Muscle of leg (tissue), 11 donors: ENCODE data around the gene TMED10. TPM values are rescaled to one million over a fixed set of nuclear protein-coding genes. Genes with fewer than 3 reads are reported as not detected.

ENCODE experiments used
- DNase-seq: peaks from one replicate; pipeline ENCODE4 v3.0.0; 2013
- H3K27ac ChIP-seq: one replicate; pipeline ENCODE4 v1.5.1; 2013; ENCODE audit warnings: mild to moderate bottlenecking, low read length, control low read depth
- H3K27me3 ChIP-seq: one replicate; pipeline ENCODE4 v1.6.1; 2013; ENCODE audit warnings: low read length; ENCODE audit not compliant: control insufficient read depth, insufficient read depth
- H3K36me3 ChIP-seq: one replicate; pipeline ENCODE4 v1.6.1; 2013; ENCODE audit warnings: low read length; ENCODE audit not compliant: control insufficient read depth, insufficient read depth
- H3K4me1 ChIP-seq: one replicate; pipeline ENCODE4 v1.6.1; 2013; ENCODE audit warnings: low read length; ENCODE audit not compliant: control insufficient read depth, insufficient read depth
- H3K4me3 ChIP-seq: one replicate; pipeline ENCODE4 v1.5.1; 2013; ENCODE audit warnings: low read length, control low read depth
- H3K9me3 ChIP-seq: replicated peaks from 2 replicates; pipeline ENCODE4 v1.6.1; 2013; ENCODE audit warnings: low read depth, low read length; ENCODE audit not compliant: control insufficient read depth
- WGBS: methylation state at CpG from one replicate; pipeline ENCODE4 v1.1.5; 2013; ENCODE audit warnings: missing lambda C conversion rate; ENCODE audit not compliant: insufficient coverage; 5-methylcytosine and 5-hydroxymethylcytosine counted together
- polyA plus RNA-seq, 8 donors: library from polyadenylated mRNA; unstranded; fragments of 120-200 nt; gene quantifications; one replicate each; pipeline versions ENCODE4 v1.2.1 to v1.2.3, GENCODE V29; 2013; ENCODE audit warnings: inconsistent platforms in 1 of 8, low replicate concordance in 1 of 8; ENCODE audit not compliant: insufficient read length in 8 of 8, insufficient read depth in 1 of 8
- total RNA-seq: library from RNA; stranded (reverse); fragments of 120-200 nt; gene quantifications from one replicate; pipeline ENCODE4 v1.2.4, GENCODE V29; 2013

The TMED10 gene
- total and polyA plus RNA-seq, 9 donors = 100 to 180 (median 123) TPM

DNA sequence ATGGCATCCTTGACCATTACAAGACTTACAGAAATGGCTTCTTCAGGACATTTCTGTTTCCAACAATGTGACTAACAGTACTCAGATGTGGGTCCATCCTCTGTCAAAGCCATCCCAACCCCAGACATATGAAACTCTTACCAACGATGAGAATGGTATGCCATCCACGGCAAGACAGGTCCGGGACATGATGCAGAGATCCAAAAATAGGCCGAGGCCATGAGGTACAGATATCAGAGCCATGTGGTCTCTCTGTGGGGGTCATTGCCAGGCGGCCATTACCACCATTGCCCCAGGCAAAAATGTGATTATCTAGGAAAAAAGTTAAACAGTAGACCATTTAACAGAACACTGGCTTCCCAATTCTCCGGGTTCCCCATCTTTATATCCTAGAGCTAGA lies 79.5 kb downstream of the TMED10 start:
- Histone ChIP-seq H3K27me3 (no peaks in the 10 kb centered on the region), H3K36me3 (peaks cover 60% of the 10 kb centered on the region), H3K4me3 (no peak overlapping the region), H3K27ac (peak overlapping the region; percentile 60), H3K4me1 (peaks cover 8% of the 10 kb centered on the region), H3K9me3 (no peaks in the 10 kb centered on the region)
- WGBS = 94% methylated on average over 5 of the region's 6 CpGs
- no peak for DNase-seq

DNA sequence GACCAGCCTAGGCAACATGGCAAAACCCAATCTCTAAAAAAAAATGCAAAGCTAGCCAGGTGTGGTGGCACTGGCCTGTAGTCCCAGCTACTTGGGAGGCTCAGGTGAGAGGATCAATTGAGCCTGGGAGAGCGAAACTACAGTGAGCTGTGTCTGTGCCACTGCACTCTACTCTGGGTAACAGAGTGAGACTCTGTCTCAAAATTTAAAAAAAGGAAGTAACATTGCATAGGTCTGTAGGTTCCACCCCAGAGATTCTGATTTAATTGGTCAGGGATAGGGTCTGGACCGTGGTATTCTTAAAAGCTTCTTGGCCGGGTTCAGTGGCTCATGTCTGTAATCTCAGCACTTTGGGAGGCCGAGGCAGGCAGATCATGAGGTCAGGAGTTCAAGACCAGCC lies 80.7 kb downstream of the TMED10 start:
- 97% methylated on average over 3 of the region's 4 CpGs for WGBS
- Histone ChIP-seq H3K9me3 (no peaks in the 10 kb centered on the region), H3K27me3 (no peaks in the 10 kb centered on the region), H3K4me1 (peaks cover 8% of the 10 kb centered on the region), H3K4me3 (no peak overlapping the region), H3K36me3 (peaks cover 58% of the 10 kb centered on the region), H3K27ac (no peak overlapping the region)
- no peak for DNase-seq

DNA sequence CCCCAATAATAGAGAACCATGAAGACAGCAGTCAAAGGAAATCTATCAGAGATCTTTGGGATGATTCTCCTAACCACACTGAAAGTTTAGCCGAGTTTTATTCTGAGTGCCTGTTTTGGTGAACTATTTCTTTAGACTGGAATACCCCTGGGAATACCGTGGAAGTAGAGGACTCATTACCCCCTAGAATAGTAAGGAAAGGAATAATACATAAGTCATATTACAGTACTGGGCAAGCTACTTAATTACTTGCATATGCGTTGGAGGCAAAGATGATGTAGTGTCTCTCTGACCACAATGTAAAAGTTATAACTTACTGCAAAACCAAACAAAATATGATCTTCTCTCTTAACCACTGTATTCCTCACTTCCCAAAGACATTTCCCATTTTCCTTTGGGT lies 81.5 kb downstream of the TMED10 start:
- H3K4me3 ChIP-seq = no peak overlapping the region
- WGBS = no CpG with 5 or more reads among the region's 3 CpGs
- H3K4me1 ChIP-seq = peaks cover 8% of the 10 kb centered on the region
- no peaks in the 10 kb centered on the region for H3K27me3 ChIP-seq
- no peak overlapping the region for H3K27ac ChIP-seq
- no peaks in the 10 kb centered on the region for H3K9me3 ChIP-seq
- H3K36me3 ChIP-seq = peaks cover 59% of the 10 kb centered on the region
- no peak for DNase-seq

GRCh38 chr14:75092698-75093097 lies 83.7 kb downstream of the TMED10 start:
- H3K9me3 ChIP-seq = no peaks in the 10 kb centered on the region
- H3K4me3 ChIP-seq = no peak overlapping the region
- no peaks in the 10 kb centered on the region for H3K27me3 ChIP-seq
- peaks cover 2% of the 10 kb centered on the region for H3K4me1 ChIP-seq
- WGBS = 86% methylated on average over 1 of the region's 2 CpGs
- H3K36me3 ChIP-seq = peaks cover 54% of the 10 kb centered on the region
- H3K27ac ChIP-seq = no peak overlapping the region
- DNase-seq = no peak

DNA sequence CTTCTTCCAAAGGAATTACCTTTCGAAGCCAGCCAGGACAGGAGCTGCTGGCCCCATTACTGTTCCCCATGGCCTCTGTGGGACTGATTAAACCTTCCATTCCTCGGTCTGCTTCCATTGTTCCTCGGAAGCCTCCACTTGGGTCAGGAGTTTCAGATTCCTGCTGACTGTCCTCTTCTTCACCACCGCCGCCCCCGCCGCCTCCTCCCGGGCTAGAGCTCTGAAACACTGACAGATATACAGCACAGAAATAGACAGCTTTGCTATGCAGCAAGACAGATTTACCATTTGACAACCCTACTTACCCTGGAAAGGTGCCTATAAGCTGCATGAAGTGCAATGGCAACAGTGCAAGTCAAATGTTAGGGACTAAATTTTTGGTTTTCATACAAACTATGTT lies 85.2 kb downstream of the TMED10 start:
- 55% methylated on average over 2 of the region's 8 CpGs for WGBS
- Histone ChIP-seq H3K4me1 (no peaks in the 10 kb centered on the region), H3K27me3 (no peaks in the 10 kb centered on the region), H3K27ac (no peak overlapping the region), H3K4me3 (no peak overlapping the region), H3K9me3 (no peaks in the 10 kb centered on the region), H3K36me3 (peaks cover 52% of the 10 kb centered on the region)
- DNase-seq = no peak

DNA sequence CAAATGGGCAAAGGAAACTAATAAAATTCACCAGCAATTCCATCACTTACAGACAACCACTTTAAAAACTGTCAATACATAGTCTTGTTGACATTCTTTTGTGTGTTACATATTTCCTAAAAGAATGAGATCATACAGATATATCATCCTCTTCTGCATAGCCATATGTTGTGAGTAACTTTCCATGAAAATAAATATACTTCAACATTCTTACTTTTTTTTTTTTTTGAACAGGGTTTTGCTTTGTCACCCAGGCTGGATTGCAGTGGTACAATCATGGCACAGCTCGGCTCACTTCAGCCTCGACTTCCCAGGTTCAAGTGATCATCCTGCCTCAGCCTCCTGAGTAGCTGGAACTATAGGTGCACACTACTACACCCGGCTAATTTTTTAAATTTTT lies 86.1 kb downstream of the TMED10 start:
- Histone ChIP-seq H3K9me3 (no peaks in the 10 kb centered on the region), H3K4me1 (no peaks in the 10 kb centered on the region), H3K36me3 (peaks cover 48% of the 10 kb centered on the region), H3K4me3 (no peak overlapping the region), H3K27me3 (no peaks in the 10 kb centered on the region), H3K27ac (no peak overlapping the region)
- DNase-seq = no peak
- 81% methylated on average over 3 of the region's 3 CpGs for WGBS

DNA sequence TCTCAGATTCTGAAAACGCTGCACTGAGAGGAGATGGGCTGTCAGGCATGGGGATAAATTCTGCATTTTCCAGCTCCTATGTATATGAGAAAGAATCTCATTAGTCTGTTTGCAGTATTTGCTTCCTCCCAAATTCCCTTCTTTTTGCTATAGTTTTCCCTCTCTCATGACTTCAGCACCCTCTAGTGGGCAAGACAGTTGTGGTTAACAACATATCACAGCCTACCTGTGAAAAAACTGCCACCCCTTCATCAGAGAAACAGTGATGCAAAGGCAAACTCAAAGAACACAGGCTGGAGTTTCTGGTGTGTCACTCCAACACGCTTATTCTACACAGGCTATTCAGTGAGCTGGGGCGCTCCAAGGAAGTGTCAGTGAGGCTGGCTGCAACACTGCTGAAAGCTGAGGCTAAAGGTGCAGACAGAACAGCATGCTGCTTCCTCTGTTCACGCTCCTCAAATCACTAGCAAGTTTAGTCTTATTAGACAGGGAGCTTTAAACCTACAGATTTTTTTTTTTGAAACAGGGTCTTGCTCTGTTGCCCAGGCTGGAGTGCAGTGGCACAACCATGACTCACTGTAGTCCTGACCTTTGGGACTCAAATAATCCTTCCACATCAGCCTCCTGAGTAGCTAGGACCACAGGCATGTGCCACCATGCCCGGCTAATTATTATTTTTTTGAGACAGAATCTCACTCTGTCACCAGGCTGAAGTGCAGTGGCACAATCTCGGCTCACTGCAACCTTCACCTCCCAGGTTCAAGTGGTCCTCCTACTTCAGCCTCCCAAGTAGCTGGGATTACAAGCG lies 87.6 kb downstream of the TMED10 start:
- no peak overlapping the region for H3K4me3 ChIP-seq
- DNase-seq = peak; percentile 82
- whole genome bisulfite sequencing = 69% methylated on average over 3 of the region's 7 CpGs

DNA sequence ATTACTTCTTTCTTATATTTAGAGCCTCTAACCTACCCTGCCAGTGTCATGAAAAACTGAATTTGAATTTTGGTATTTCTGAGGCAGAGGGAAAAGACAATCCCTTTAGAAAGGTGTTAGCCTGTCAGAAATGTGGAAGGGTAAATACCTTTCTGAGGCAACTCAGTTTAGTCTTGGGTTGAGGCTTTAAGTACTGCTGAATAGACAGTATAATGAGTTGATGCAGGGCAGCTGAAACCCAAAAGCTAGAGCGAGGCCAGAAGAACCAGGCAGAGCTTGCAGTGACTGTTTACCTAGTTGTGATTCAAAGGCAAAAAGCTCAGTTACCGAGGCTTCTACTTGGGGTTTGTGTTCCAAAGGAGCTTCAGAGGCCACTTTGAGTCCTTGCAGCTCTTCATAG lies 88.3 kb downstream of the TMED10 start:
- 85% methylated on average over 2 of the region's 2 CpGs for WGBS
- Histone ChIP-seq H3K9me3 (no peaks in the 10 kb centered on the region), H3K36me3 (peaks cover 59% of the 10 kb centered on the region), H3K27me3 (no peaks in the 10 kb centered on the region), H3K4me1 (no peaks in the 10 kb centered on the region), H3K27ac (no peak overlapping the region), H3K4me3 (no peak overlapping the region)
- DNase-seq = no peak

More for the DNA sequence above, 87.6 kb downstream of the TMED10 start:
- no peaks in the 10 kb centered on the region for H3K4me1 ChIP-seq
- peaks cover 56% of the 10 kb centered on the region for H3K36me3 ChIP-seq
- no peak overlapping the region for H3K27ac ChIP-seq
- H3K27me3 ChIP-seq = no peaks in the 10 kb centered on the region
- no peaks in the 10 kb centered on the region for H3K9me3 ChIP-seq

DNA sequence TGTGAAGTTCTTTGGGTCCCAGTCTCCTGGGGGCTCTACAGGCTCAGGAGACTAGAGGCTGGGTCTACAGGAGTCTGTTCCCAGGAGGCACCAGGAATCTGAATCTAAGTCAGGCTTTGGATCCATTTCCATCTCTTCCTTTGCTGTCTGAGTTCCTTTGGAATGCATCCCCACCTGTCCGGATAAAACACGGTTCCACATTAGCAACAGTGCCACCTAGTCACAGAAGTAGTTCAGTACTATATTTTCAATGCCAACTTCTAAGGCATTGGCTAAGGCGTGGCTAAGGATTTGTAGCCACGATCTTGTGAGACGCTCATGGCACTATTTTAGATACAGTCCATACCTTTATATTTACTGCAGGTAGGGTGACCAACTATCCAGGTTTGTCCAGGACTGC lies 91.9 kb downstream of the TMED10 start:
- 67% methylated on average over 3 of the region's 5 CpGs for WGBS
- H3K4me3 ChIP-seq = no peak overlapping the region
- H3K9me3 ChIP-seq = no peaks in the 10 kb centered on the region
- H3K4me1 ChIP-seq = peaks cover 4% of the 10 kb centered on the region
- H3K27ac ChIP-seq = no peak overlapping the region
- peaks cover 43% of the 10 kb centered on the region for H3K36me3 ChIP-seq
- DNase-seq = no peak
- no peaks in the 10 kb centered on the region for H3K27me3 ChIP-seq

- Histone ChIP-seq H3K9me3 (no peaks in the 10 kb centered on the region), H3K27me3 (no peaks in the 10 kb centered on the region), H3K27ac (no peak overlapping the region), H3K36me3 (peaks cover 39% of the 10 kb centered on the region), H3K4me1 (peaks cover 4% of the 10 kb centered on the region), H3K4me3 (no peak overlapping the region)
- WGBS = no CpG with 5 or more reads among the region's 1 CpG
- DNase-seq = no peak
These were observed 93.1 kb downstream of the TMED10 start for GRCh38 chr14:75083271-75083670.
